ENCODE data around the gene RIOK1. TPM values are rescaled to one million over a fixed set of nuclear protein-coding genes. Genes with fewer than 3 reads are reported as not detected.
"Not testable (repeated sequence)": the region's sequence is repeated elsewhere in the genome, so short reads cannot be mapped to it uniquely, and the experiment has no call there.

The RIOK1 gene
- total RNA-seq, 1 donor from 2014 or later, result 16.7 TPM

DNA sequence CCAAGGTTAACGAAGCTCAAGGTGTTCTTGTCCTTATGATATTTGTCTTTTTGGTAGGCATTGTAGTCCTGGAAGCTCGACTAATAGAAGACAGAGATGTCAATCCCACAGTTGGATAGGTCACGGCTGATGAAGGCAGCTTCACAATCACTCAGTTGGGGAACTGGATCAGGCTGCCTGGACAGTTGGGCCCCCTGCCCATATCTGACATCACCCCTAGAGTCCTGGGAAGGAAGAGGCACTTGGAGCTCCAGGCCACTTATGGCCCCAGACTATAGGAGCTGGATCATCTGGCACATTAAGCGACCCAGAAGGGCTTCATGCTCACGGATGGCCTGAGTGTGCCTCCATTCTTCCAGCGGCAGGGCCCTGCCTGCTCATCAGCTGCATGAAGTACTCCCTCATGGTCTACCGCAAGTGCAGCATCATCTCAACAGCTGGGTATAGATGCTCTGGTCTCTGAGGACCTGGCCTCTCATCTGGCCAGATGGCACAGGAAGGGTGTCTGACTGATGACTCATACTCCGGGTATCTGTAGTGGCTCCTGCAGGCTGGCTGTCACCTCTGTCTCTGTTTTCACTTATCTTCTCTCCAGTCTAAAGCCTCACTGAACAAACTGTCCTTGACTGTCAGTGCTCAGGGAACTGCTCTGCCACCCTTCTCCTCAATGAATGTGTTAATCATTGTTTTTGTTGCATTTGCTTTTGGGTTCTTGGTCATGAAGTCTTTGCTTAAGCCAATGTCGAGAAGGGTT lies 47.4 kb upstream of the RIOK1 start:
- H3K4me1 Mint-ChIP-seq (ENCODE audit: low read depth, unreplicated experiment), result no peaks in the 10 kb centered on the region

DNA sequence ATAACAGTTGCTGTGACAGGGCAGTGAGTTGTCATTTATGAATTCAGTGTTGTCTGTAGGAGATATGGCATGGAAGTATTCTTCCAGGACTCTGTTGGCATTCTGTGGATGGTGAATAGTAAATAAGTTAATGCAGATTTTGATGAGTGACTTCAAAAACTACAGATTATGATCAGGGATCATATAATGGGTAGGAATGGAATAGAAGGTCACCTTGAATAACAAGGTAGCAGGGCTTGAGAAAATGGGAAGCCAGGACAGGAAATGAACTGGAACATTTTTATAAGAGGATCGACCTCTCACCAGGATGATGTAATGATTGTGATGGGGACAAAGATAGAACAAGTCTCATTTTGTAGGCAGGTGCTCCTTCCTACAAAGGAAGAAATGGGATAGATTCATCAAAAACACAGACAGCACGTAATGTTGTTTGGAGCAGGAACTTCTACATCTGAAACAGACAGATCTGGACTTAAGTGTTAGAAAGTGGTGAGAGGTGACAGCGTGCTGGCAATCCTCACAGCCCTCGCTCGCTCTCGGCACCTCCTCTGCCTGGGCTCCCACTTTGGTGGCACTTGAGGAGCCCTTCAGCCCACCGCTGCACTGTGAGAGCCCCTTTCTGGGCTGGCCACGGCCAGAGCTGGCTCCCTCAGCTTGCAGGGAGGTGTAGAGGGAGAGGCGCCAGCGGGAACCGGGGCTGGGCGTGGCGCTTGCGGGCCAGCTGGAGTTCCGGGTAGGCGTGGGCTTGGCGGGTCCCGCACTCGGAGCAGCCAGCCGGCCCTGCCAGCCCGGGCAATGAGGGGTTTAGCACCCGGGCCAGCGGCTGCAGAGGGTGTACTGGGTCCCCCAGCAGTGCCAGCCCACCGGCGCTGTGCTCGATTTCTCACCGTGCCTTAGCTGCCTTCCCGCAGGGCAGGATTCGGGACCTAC lies 45.8 kb upstream of the RIOK1 start:
- no peaks in the 10 kb centered on the region for H3K4me1 Mint-ChIP-seq (ENCODE audit: low read depth, unreplicated experiment)
- H3K27me3 Mint-ChIP-seq (ENCODE audit: low read depth, unreplicated experiment), result no peaks in the 10 kb centered on the region

More for the DNA sequence above, 47.4 kb upstream of the RIOK1 start:
- DNase-seq (ENCODE audit: low read depth) (no peak), FAIRE-seq (no peak)
- Histone ChIP-seq H3K27ac (ENCODE audit: low read depth, low read length) (no peak overlapping the region), H3K4me3 (ENCODE audit: insufficient read depth, low read depth, low read length) (no peak overlapping the region), H3K9me3 (ENCODE audit: insufficient read depth, low read depth, low read length) (no peaks in the 10 kb centered on the region), H3K36me3 (ENCODE audit: insufficient read depth, low read length) (no peaks in the 10 kb centered on the region), H2AFZ (ENCODE audit: low read depth, low read length) (no peak overlapping the region), H3K4me1 (ENCODE audit: insufficient read depth, low read length) (no peaks in the 10 kb centered on the region), H3K4me2 (ENCODE audit: low read length) (no peak overlapping the region), H3K27me3 (ENCODE audit: insufficient read depth, low read length) (peaks cover 2% of the 10 kb centered on the region), H3K79me2 (ENCODE audit: insufficient read depth, low read length) (no peaks in the 10 kb centered on the region), H4K20me1 (ENCODE audit: insufficient read depth, low read length) (no peaks in the 10 kb centered on the region), H3K9ac (ENCODE audit: low read length) (no peak overlapping the region)
- no peak overlapping the region for H3K27ac Mint-ChIP-seq (ENCODE audit: unreplicated experiment)
- H3K27me3 Mint-ChIP-seq (ENCODE audit: low read depth, unreplicated experiment), result no peaks in the 10 kb centered on the region
- no peaks in the 10 kb centered on the region for H3K9me3 Mint-ChIP-seq (ENCODE audit: unreplicated experiment)
- no peak overlapping the region for H3K4me3 Mint-ChIP-seq (ENCODE audit: unreplicated experiment)
- TF ChIP-seq EZH2 (IDR thresholded peaks at IDR 0.05; ENCODE audit: insufficient read depth, low read length), result no peak
- TF ChIP-seq, protein P1, sequence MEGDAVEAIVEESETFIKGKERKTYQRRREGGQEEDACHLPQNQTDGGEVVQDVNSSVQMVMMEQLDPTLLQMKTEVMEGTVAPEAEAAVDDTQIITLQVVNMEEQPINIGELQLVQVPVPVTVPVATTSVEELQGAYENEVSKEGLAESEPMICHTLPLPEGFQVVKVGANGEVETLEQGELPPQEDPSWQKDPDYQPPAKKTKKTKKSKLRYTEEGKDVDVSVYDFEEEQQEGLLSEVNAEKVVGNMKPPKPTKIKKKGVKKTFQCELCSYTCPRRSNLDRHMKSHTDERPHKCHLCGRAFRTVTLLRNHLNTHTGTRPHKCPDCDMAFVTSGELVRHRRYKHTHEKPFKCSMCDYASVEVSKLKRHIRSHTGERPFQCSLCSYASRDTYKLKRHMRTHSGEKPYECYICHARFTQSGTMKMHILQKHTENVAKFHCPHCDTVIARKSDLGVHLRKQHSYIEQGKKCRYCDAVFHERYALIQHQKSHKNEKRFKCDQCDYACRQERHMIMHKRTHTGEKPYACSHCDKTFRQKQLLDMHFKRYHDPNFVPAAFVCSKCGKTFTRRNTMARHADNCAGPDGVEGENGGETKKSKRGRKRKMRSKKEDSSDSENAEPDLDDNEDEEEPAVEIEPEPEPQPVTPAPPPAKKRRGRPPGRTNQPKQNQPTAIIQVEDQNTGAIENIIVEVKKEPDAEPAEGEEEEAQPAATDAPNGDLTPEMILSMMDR (IDR thresholded peaks at IDR 0.05; ENCODE audit: insufficient read depth, low read depth, low read length), result no peak
- no peaks in the 10 kb centered on the region for H3K36me3 Mint-ChIP-seq (ENCODE audit: low read depth, unreplicated experiment)

DNA sequence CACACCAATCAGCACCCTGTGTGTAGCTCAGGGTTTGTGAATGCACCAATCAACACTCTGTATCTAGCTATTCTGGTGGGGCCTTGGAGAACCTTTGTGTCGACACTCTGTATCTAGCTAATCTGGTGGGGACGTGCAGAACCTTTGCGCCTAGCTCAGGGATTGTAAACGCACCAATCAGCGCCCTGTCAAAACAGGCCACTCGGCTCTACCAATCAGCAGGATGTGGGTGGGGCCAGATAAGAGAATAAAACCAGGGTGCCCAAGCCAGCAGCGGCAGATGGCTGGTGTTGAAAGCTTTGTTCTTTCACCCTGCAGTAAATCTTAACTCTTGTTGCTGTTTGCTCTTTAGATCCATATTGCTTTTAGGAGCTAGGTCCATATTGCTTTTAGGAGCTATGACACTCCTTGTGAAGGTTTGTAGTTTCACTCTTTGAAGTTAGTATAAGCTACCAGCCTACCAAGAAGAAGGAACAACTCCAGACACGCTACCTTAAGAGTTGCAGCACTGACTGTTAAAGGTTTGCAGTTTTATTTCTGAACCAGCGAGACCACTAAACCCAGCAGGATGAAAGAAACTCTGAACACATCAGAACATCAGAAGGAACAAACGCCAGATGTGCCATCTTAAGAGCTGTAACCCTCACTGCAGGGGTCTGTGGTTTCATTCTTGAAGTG lies 44.7 kb upstream of the RIOK1 start:
- not testable (repeated sequence) for H3K4me2 ChIP-seq (ENCODE audit: low read length); H3K36me3 ChIP-seq (ENCODE audit: insufficient read depth, low read length); H3K27me3 Mint-ChIP-seq (ENCODE audit: low read depth, unreplicated experiment); H4K20me1 ChIP-seq (ENCODE audit: insufficient read depth, low read length); H3K9me3 Mint-ChIP-seq (ENCODE audit: unreplicated experiment); H3K4me1 ChIP-seq (ENCODE audit: insufficient read depth, low read length); H3K27me3 ChIP-seq (ENCODE audit: insufficient read depth, low read length); H3K4me1 Mint-ChIP-seq (ENCODE audit: low read depth, unreplicated experiment); H3K27ac ChIP-seq (ENCODE audit: low read depth, low read length); H3K4me3 Mint-ChIP-seq (ENCODE audit: unreplicated experiment); H3K9ac ChIP-seq (ENCODE audit: low read length); H3K4me3 ChIP-seq (ENCODE audit: insufficient read depth, low read depth, low read length); H3K79me2 ChIP-seq (ENCODE audit: insufficient read depth, low read length); FAIRE-seq; H3K27ac Mint-ChIP-seq (ENCODE audit: unreplicated experiment); DNase-seq (ENCODE audit: low read depth); H3K36me3 Mint-ChIP-seq (ENCODE audit: low read depth, unreplicated experiment); H2AFZ ChIP-seq (ENCODE audit: low read depth, low read length); H3K9me3 ChIP-seq (ENCODE audit: insufficient read depth, low read depth, low read length)

More for the DNA sequence above, 45.8 kb upstream of the RIOK1 start:
- Histone ChIP-seq H3K4me2 (ENCODE audit: low read length) (no peak overlapping the region), H3K9ac (ENCODE audit: low read length) (no peak overlapping the region), H2AFZ (ENCODE audit: low read depth, low read length) (no peak overlapping the region), H3K79me2 (ENCODE audit: insufficient read depth, low read length) (no peaks in the 10 kb centered on the region), H3K9me3 (ENCODE audit: insufficient read depth, low read depth, low read length) (no peaks in the 10 kb centered on the region), H3K4me3 (ENCODE audit: insufficient read depth, low read depth, low read length) (no peak overlapping the region), H4K20me1 (ENCODE audit: insufficient read depth, low read length) (no peaks in the 10 kb centered on the region), H3K36me3 (ENCODE audit: insufficient read depth, low read length) (no peaks in the 10 kb centered on the region), H3K27me3 (ENCODE audit: insufficient read depth, low read length) (peaks cover 2% of the 10 kb centered on the region), H3K27ac (ENCODE audit: low read depth, low read length) (no peak overlapping the region), H3K4me1 (ENCODE audit: insufficient read depth, low read length) (no peaks in the 10 kb centered on the region)
- no peak for FAIRE-seq
- H3K36me3 Mint-ChIP-seq (ENCODE audit: low read depth, unreplicated experiment), result no peaks in the 10 kb centered on the region
- no peak for TF ChIP-seq EZH2 (IDR thresholded peaks at IDR 0.05; ENCODE audit: insufficient read depth, low read length)
- TF ChIP-seq, protein P1 (IDR thresholded peaks at IDR 0.05; ENCODE audit: insufficient read depth, low read depth, low read length), result no peak
- no peak for DNase-seq (ENCODE audit: low read depth)
- no peak overlapping the region for H3K4me3 Mint-ChIP-seq (ENCODE audit: unreplicated experiment)
- no peak overlapping the region for H3K27ac Mint-ChIP-seq (ENCODE audit: unreplicated experiment)
- H3K9me3 Mint-ChIP-seq (ENCODE audit: unreplicated experiment), result peaks cover 6% of the 10 kb centered on the region

DNA sequence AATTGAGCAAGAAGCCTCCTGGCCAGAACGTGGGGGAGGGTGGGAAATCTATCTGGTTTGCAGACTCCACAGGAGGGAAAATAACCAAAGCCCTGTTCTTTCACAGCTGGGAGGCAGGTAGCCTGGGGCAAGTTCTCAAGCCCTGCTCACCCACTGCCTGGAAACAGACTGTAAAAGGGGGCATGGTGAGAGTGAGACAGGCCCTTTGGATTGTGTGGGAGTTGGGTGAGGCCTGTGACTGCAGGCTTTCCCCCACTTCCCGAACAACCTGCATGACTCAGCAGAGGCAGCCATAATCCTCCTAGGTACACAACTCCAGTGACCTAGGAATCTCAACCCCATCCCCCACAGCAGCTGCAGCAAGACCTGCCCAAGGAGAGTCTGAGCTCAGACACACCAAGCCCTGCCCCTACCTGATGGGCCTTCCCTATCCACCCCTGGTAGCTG lies 42.0 kb upstream of the RIOK1 start:
- H3K4me1 Mint-ChIP-seq (ENCODE audit: low read depth, unreplicated experiment); H3K9me3 ChIP-seq (ENCODE audit: insufficient read depth, low read depth, low read length); H4K20me1 ChIP-seq (ENCODE audit: insufficient read depth, low read length); H2AFZ ChIP-seq (ENCODE audit: low read depth, low read length); H3K27ac ChIP-seq (ENCODE audit: low read depth, low read length); H3K36me3 ChIP-seq (ENCODE audit: insufficient read depth, low read length); H3K4me2 ChIP-seq (ENCODE audit: low read length); H3K4me3 Mint-ChIP-seq (ENCODE audit: unreplicated experiment); H3K27me3 ChIP-seq (ENCODE audit: insufficient read depth, low read length); FAIRE-seq; H3K4me3 ChIP-seq (ENCODE audit: insufficient read depth, low read depth, low read length); H3K27ac Mint-ChIP-seq (ENCODE audit: unreplicated experiment); H3K27me3 Mint-ChIP-seq (ENCODE audit: low read depth, unreplicated experiment); H3K79me2 ChIP-seq (ENCODE audit: insufficient read depth, low read length); DNase-seq (ENCODE audit: low read depth); H3K9me3 Mint-ChIP-seq (ENCODE audit: unreplicated experiment); H3K4me1 ChIP-seq (ENCODE audit: insufficient read depth, low read length); H3K36me3 Mint-ChIP-seq (ENCODE audit: low read depth, unreplicated experiment); H3K9ac ChIP-seq (ENCODE audit: low read length): not testable (repeated sequence)
